Naive thymus-derived CD4-positive, alpha-beta T cell (primary cell): ENCODE measurements around the gene ANGPTL3. TPM values are rescaled to one million over a fixed set of nuclear protein-coding genes. Genes with fewer than 3 reads are reported as not detected.

Source experiments
- ATAC-seq: fragments of 150-1000 bp; cut with Tn5 transposase; 2 replicates; pipeline ENCODE4 v1.10.0; 2021; ENCODE audit warnings: mild to moderate bottlenecking, moderate library complexity
- CTCF ChIA-PET: fragments of 350-600 bp; sonication (Branson Sonifier 250); formaldehyde crosslinking; loops from one replicate; lab custom pipeline; 2021; ENCODE audit warnings: antibody characterized with exemption; lab: Charles Lee
- POLR2A ChIA-PET: fragments of 350-600 bp; sonication (Branson Sonifier 250); formaldehyde crosslinking; loops from one replicate; lab custom pipeline; 2021; ENCODE audit warnings: antibody characterized with exemption, inconsistent platforms; lab: Charles Lee
- DNase-seq, 9 donors: peaks; one replicate each; pipeline versions ENCODE4 v3.0.0 to v3.0.0-alpha.2; 2020 to 2022; ENCODE audit warnings: mixed read lengths in 1 of 9
- H3K27ac ChIP-seq: one replicate; pipeline ENCODE4 v1.7.0; 2013; ENCODE audit warnings: mild to moderate bottlenecking, low read depth, low read length, moderate library complexity
- H3K27me3 ChIP-seq, 2 donors: one replicate each; pipeline ENCODE4 v1.7.0; 2013; ENCODE audit warnings: low read length in 2 of 2, mild to moderate bottlenecking in 2 of 2, moderate library complexity in 2 of 2; ENCODE audit not compliant: control insufficient read depth in 2 of 2, insufficient read depth in 2 of 2
- H3K36me3 ChIP-seq, 3 experiments: 1 replicate in 2 of 3; 2 replicates in 1 of 3; pipeline ENCODE4 v1.7.0; 2013; ENCODE audit warnings: low read length in 3 of 3, mild to moderate bottlenecking in 3 of 3, moderate library complexity in 1 of 3; ENCODE audit not compliant: insufficient read depth in 3 of 3, control insufficient read depth in 2 of 3
- H3K4me1 ChIP-seq, 2 donors: one replicate each; pipeline ENCODE4 v1.7.0; 2013; ENCODE audit warnings: low read length in 2 of 2, mild to moderate bottlenecking in 2 of 2, moderate library complexity in 1 of 2; ENCODE audit not compliant: control insufficient read depth in 2 of 2, insufficient read depth in 2 of 2
- H3K4me3 ChIP-seq: 2 replicates; pipeline ENCODE4 v1.7.0; 2013; ENCODE audit warnings: mild to moderate bottlenecking, low read length
- H3K9me3 ChIP-seq, 3 experiments: 1 replicate in 2 of 3; 2 replicates in 1 of 3; pipeline ENCODE4 v1.7.0; 2013; ENCODE audit warnings: low read length in 3 of 3; ENCODE audit not compliant: control insufficient read depth in 2 of 3
- H3K27ac Mint-ChIP-seq, 9 donors: one replicate each; pipeline ENCODE4 v1.8.0; 2020 to 2022; ENCODE audit warnings: mixed read lengths in 9 of 9, mild to moderate bottlenecking in 8 of 9, moderate library complexity in 5 of 9, inconsistent platforms in 2 of 9
- H3K27me3 Mint-ChIP-seq, 5 donors: one replicate each; pipeline ENCODE4 v1.8.0; 2021 to 2022; ENCODE audit warnings: mixed read lengths in 5 of 5, mild to moderate bottlenecking in 1 of 5
- H3K36me3 Mint-ChIP-seq, 5 donors: one replicate each; pipeline ENCODE4 v1.8.0; 2020 to 2022; ENCODE audit warnings: mixed read lengths in 5 of 5, mild to moderate bottlenecking in 3 of 5, inconsistent platforms in 1 of 5
- H3K4me1 Mint-ChIP-seq, 7 donors: one replicate each; pipeline ENCODE4 v1.8.0; 2020 to 2022; ENCODE audit warnings: mixed read lengths in 7 of 7, mild to moderate bottlenecking in 3 of 7, inconsistent platforms in 1 of 7
- H3K4me3 Mint-ChIP-seq, 10 donors: one replicate each; pipeline ENCODE4 v1.8.0; 2020 to 2022; ENCODE audit warnings: mild to moderate bottlenecking in 10 of 10, mixed read lengths in 10 of 10, moderate library complexity in 6 of 10, inconsistent platforms in 2 of 10
- H3K9me3 Mint-ChIP-seq, 11 donors: one replicate each; pipeline ENCODE4 v1.8.0; 2020 to 2022; ENCODE audit warnings: mixed read lengths in 11 of 11, mild to moderate bottlenecking in 4 of 11, inconsistent platforms in 1 of 11, moderate library complexity in 1 of 11
- intact Hi-C, 2 donors: fragments of 100-400 bp; cut with micrococcal nuclease; formaldehyde crosslinking; loops; one replicate each; pipeline ENCODE4 v1.15.1; 2023
- polyA plus RNA-seq, 2 donors: library from polyadenylated mRNA; unstranded; fragments of 300-500 nt; fragmentation: Illumina TruSeq; gene quantifications; one replicate each; pipeline ENCODE4 v1.2.3, GENCODE V29; 2021
- total RNA-seq, 6 experiments: library from RNA in 5 of 6; stranded (reverse) in 5 of 6; gene quantifications; 1 replicate in 5 of 6; 2 replicates in 1 of 6; pipeline ENCODE4 v1.2.3 and lab custom pipeline; 2021 to 2026

Gene ANGPTL3
- total and polyA plus RNA-seq, 7 experiments from 2014 or later = not detected

- Histone ChIP-seq H3K27me3 (no peaks in the 10 kb centered on the region), H3K27ac (no peak overlapping the region), H3K4me3 (no peak overlapping the region), H3K9me3 (no peaks in the 10 kb centered on the region), H3K4me1 (no peaks in the 10 kb centered on the region), H3K36me3 (no peaks in the 10 kb centered on the region)
- Mint-ChIP-seq H3K4me1 (no peaks in the 10 kb centered on the region), H3K36me3 (peaks cover 0 to 53% (median 30%) of the 10 kb centered on the region in 5 donors), H3K4me3 (no peak overlapping the region), H3K27ac (no peak overlapping the region), H3K9me3 (peaks cover 0 to 20% (median 8%) of the 10 kb centered on the region in 11 donors), H3K27me3 (no peaks in the 10 kb centered on the region)
- intact Hi-C loops = no loop called here
- ChIA-PET POLR2A (no interaction called here), CTCF (no interaction called here)
- DNase-seq = no peak
- ATAC-seq = no peak
Observed at GRCh38 chr1:62573675-62574074, 23.6 kb upstream of the ANGPTL3 start.

GRCh38 chr1:62585469-62586155 is 11.7 kb upstream of the ANGPTL3 start:
- H3K36me3 Mint-ChIP-seq = peaks cover 0 to 32% (median 10%) of the 10 kb centered on the region in 5 donors
- no peaks in the 10 kb centered on the region for H3K36me3 ChIP-seq
- DNase-seq = no peak
- no peak for ATAC-seq
- POLR2A ChIA-PET = no interaction called here
- no peak overlapping the region for H3K27ac ChIP-seq
- no peaks in the 10 kb centered on the region for H3K9me3 ChIP-seq
- H3K4me3 Mint-ChIP-seq = no peak overlapping the region
- no peaks in the 10 kb centered on the region for H3K4me1 ChIP-seq
- no peak overlapping the region for H3K4me3 ChIP-seq
- H3K4me1 Mint-ChIP-seq = no peaks in the 10 kb centered on the region
- no peaks in the 10 kb centered on the region for H3K9me3 Mint-ChIP-seq
- no peaks in the 10 kb centered on the region for H3K27me3 Mint-ChIP-seq
- intact Hi-C loops = no loop called here
- no peak overlapping the region for H3K27ac Mint-ChIP-seq
- CTCF ChIA-PET = no interaction called here
- H3K27me3 ChIP-seq = no peaks in the 10 kb centered on the region

DNA sequence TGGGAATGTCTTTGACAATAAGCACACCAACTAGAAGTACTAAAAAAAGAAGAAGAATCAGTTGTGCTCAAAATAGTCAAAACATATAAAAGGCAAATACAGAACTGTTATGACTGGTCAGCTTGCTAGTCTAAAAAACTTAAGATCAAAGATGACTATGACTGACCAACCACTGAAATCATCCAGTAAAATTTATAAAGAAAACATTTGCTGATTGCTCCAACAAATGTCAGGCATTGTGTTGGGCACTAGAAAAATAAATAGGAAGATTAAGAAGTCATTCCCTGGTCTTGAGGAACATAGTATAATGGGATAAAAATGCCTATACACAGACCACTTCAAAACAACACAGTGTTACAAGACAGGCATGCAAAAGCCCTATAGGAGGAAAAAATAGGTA is 9.3 kb upstream of the ANGPTL3 start:
- ChIA-PET POLR2A (no interaction called here), CTCF (no interaction called here)
- intact Hi-C loops = no loop called here
- H3K27ac Mint-ChIP-seq = no peak overlapping the region
- no peaks in the 10 kb centered on the region for H3K4me1 ChIP-seq
- DNase-seq = no peak
- no peaks in the 10 kb centered on the region for H3K9me3 Mint-ChIP-seq
- ATAC-seq = no peak
- no peaks in the 10 kb centered on the region for H3K27me3 Mint-ChIP-seq
- peaks cover 0 to 29% (median 3%) of the 10 kb centered on the region in 5 donors for H3K36me3 Mint-ChIP-seq
- H3K4me3 ChIP-seq = no peak overlapping the region
- H3K4me1 Mint-ChIP-seq = no peaks in the 10 kb centered on the region
- H3K36me3 ChIP-seq = no peaks in the 10 kb centered on the region
- no peaks in the 10 kb centered on the region for H3K27me3 ChIP-seq
- no peak overlapping the region for H3K4me3 Mint-ChIP-seq
- H3K9me3 ChIP-seq = no peaks in the 10 kb centered on the region
- H3K27ac ChIP-seq = no peak overlapping the region

- Histone ChIP-seq H3K36me3 (no peaks in the 10 kb centered on the region), H3K27ac (no peak overlapping the region), H3K4me3 (no peak overlapping the region), H3K9me3 (no peaks in the 10 kb centered on the region), H3K4me1 (no peaks in the 10 kb centered on the region), H3K27me3 (no peaks in the 10 kb centered on the region)
- Mint-ChIP-seq H3K9me3 (no peaks in the 10 kb centered on the region), H3K36me3 (peaks cover 0 to 29% (median 3%) of the 10 kb centered on the region in 5 donors), H3K4me3 (no peak overlapping the region), H3K4me1 (no peaks in the 10 kb centered on the region), H3K27ac (no peak overlapping the region), H3K27me3 (no peaks in the 10 kb centered on the region)
- POLR2A ChIA-PET = no interaction called here
- DNase-seq = no peak
- CTCF ChIA-PET = no interaction called here
- ATAC-seq = no peak
- intact Hi-C loops = no loop called here
Observed at GRCh38 chr1:62589321-62589720, 8.0 kb upstream of the ANGPTL3 start.

GRCh38 chr1:62590255-62590969 is 6.9 kb upstream of the ANGPTL3 start:
- H3K27me3 Mint-ChIP-seq = no peaks in the 10 kb centered on the region
- DNase-seq (no peak), ATAC-seq (no peak)
- no peaks in the 10 kb centered on the region for H3K9me3 ChIP-seq
- no peak overlapping the region for H3K27ac ChIP-seq
- H3K27me3 ChIP-seq = no peaks in the 10 kb centered on the region
- no peak overlapping the region for H3K27ac Mint-ChIP-seq
- H3K4me1 Mint-ChIP-seq = no peaks in the 10 kb centered on the region
- ChIA-PET POLR2A (no interaction called here), CTCF (no interaction called here)
- H3K36me3 ChIP-seq = no peaks in the 10 kb centered on the region
- H3K9me3 Mint-ChIP-seq = no peaks in the 10 kb centered on the region
- peaks cover 0 to 28% (median 3%) of the 10 kb centered on the region in 5 donors for H3K36me3 Mint-ChIP-seq
- H3K4me1 ChIP-seq = no peaks in the 10 kb centered on the region
- intact Hi-C loops = no loop called here
- H3K4me3 Mint-ChIP-seq = no peak overlapping the region
- no peak overlapping the region for H3K4me3 ChIP-seq

DNA sequence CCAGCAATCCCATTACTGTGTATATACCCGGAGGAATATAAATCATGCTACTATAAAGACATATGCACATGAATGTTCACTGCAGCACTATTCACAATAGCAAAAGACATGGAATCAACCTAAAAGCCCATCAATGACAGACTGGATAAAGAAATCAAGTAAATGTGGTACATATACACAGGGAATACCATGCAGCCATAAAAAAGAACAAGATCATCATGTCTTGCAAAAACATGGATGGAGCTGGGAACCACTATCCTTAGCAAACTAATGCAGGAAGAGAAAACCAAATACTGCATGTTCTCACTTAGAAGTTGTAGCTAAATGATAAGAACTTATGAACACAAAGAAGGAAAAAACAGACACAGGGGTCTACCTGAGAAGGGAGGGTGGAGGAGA is 6.4 kb upstream of the ANGPTL3 start:
- Mint-ChIP-seq H3K4me1 (no peaks in the 10 kb centered on the region), H3K9me3 (no peaks in the 10 kb centered on the region), H3K27ac (no peak overlapping the region), H3K36me3 (peaks cover 0 to 22% (median 3%) of the 10 kb centered on the region in 5 donors), H3K27me3 (no peaks in the 10 kb centered on the region), H3K4me3 (no peak overlapping the region)
- H3K4me1 ChIP-seq = no peaks in the 10 kb centered on the region
- intact Hi-C loops = no loop called here
- CTCF ChIA-PET = no interaction called here
- H3K9me3 ChIP-seq = no peaks in the 10 kb centered on the region
- H3K4me3 ChIP-seq = no peak overlapping the region
- H3K36me3 ChIP-seq = no peaks in the 10 kb centered on the region
- no peak for DNase-seq
- no peak overlapping the region for H3K27ac ChIP-seq
- no peaks in the 10 kb centered on the region for H3K27me3 ChIP-seq
- no peak for ATAC-seq
- POLR2A ChIA-PET = no interaction called here
